ENCODE data around the gene DOC2A. TPM values are rescaled to one million over a fixed set of nuclear protein-coding genes. Genes with fewer than 3 reads are reported as not detected.

The DOC2A gene
- total and polyA plus RNA-seq, 2 of the 4 experiments (the other 2 are of a cell fraction) = under 0.01 to 0.48 TPM

DNA sequence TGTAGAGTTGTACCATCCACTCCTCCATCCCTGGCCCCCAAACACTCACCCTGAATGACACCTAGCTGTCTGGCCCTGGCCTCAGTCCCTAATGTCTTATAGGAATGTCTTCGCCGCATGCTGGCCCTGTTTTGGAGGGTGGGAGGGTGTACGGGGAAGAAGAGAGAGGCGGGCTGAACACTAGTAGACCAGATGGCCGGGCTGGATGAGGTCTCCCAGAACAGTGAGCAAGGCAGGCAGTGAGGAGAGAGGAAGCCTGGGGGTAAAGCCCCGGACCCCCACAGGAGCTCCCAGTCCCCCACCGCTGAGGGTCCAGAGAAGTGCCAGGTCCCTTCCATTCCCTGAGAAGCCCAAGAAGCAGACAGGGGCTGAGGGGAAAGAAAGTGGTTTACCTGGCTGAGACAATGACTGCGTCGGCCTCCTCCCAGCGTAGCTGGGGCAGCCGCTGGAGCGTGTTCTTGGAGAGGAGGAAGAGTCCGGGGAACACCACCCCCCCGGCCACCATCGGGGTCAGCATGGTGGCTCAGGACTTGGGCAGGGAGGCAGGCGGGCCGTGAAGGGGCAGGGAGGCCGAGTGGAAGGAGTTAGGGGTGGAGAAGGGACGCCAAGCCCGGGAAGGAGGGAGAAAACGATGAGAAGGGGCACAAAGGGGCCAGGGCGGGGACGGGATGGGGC is 19.3 kb upstream of the DOC2A start:
- no peak overlapping the region for H3K9ac ChIP-seq (ENCODE audit: low read depth, low read length)
- H3K4me3 ChIP-seq (ENCODE audit: insufficient read depth, low read depth, low read length) = no peak overlapping the region
- dilution Hi-C loops (cut with HindIII; ENCODE audit: low sequenced_read_pairs, unreplicated experiment) (no loop called here), in situ Hi-C loops (cut with MboI; ENCODE audit: low sequenced_read_pairs) (no loop called here), intact Hi-C loops (cut with micrococcal nuclease) (no loop called here)
- H2AK5ac ChIP-seq (ENCODE audit: low read depth, low read length) = no peak overlapping the region
- BruUV-seq (replicated peaks) = no TSS peak
- H4K5ac ChIP-seq (ENCODE audit: low read depth, low read length) = no peak overlapping the region
- H3K4me1 ChIP-seq (ENCODE audit: control insufficient read depth, insufficient read depth, low read length) = no peaks in the 10 kb centered on the region
- WGBS, 2 experiments (ENCODE audit: extremely low coverage in 2 of 2, insufficient read length in 1 of 2) = 25% methylated on average over 6 of the region's 23 CpGs; no CpG with 5 or more reads in 1 of the 2 experiments
- H3K18ac ChIP-seq (ENCODE audit: low read depth, low read length) = no peak overlapping the region
- no peaks in the 10 kb centered on the region for H3K9me1 ChIP-seq (ENCODE audit: insufficient read depth, low read length)
- H4K20me1 ChIP-seq (ENCODE audit: insufficient read depth, low read length) = peaks cover 9% of the 10 kb centered on the region; the same call in 1 of the 2 replicates
- DNase-seq (no peak), ATAC-seq (ENCODE audit: low read depth) (no peak)
- peaks cover 64% of the 10 kb centered on the region for H3K27me3 ChIP-seq (ENCODE audit: control insufficient read depth, insufficient read depth, low read length)
- no peak overlapping the region for H3K14ac ChIP-seq (replicated peaks; ENCODE audit: low read depth, low read length)
- no peak overlapping the region for H3K56ac ChIP-seq (ENCODE audit: extremely low read depth, insufficient read depth, low read length)
- TF ChIP-seq POLR2A (IDR thresholded peaks at IDR 0.05; ENCODE audit: low read depth, low read length) = no peak
- no peak for TF ChIP-seq RFX5 (IDR thresholded peaks at IDR 0.05; ENCODE audit: low read depth, low read length)
- TF ChIP-seq NFE2L2 (IDR thresholded peaks at IDR 0.05; ENCODE audit: low read depth, low read length) = no peak
- TF ChIP-seq USF2 (IDR thresholded peaks at IDR 0.05; ENCODE audit: low read depth, low read length) = no peak
- no peak for TF ChIP-seq ELK1 (IDR thresholded peaks at IDR 0.05; ENCODE audit: borderline replicate concordance, low read depth, low read length)
- TF ChIP-seq MAFK (IDR thresholded peaks at IDR 0.05; ENCODE audit: low read depth, low read length) = no peak
- no peak for TF ChIP-seq CHD1 (IDR thresholded peaks at IDR 0.05; ENCODE audit: low read depth, low read length)
- TF ChIP-seq MXI1 (IDR thresholded peaks at IDR 0.05; ENCODE audit: borderline replicate concordance, low read depth, low read length) = no peak
- TF ChIP-seq CEBPB (IDR thresholded peaks at IDR 0.05; ENCODE audit: low read depth, low read length) = no peak
- no peak for TF ChIP-seq RCOR1 (IDR thresholded peaks at IDR 0.05; ENCODE audit: insufficient replicate concordance, low read length)
- TF ChIP-seq RAD21 (IDR thresholded peaks at IDR 0.05; ENCODE audit: low read length) = no peak
- no peak for TF ChIP-seq MAZ (IDR thresholded peaks at IDR 0.05; ENCODE audit: borderline replicate concordance, low read depth, low read length)
- no peak for TF ChIP-seq FOS (IDR thresholded peaks at IDR 0.05; ENCODE audit: low read depth, low read length)
- no peak for TF ChIP-seq BHLHE40 (IDR thresholded peaks at IDR 0.05; ENCODE audit: low read depth, low read length)
- TF ChIP-seq SMC3 (IDR thresholded peaks at IDR 0.05; ENCODE audit: low read depth, low read length) = no peak
- TF ChIP-seq, protein P1, sequence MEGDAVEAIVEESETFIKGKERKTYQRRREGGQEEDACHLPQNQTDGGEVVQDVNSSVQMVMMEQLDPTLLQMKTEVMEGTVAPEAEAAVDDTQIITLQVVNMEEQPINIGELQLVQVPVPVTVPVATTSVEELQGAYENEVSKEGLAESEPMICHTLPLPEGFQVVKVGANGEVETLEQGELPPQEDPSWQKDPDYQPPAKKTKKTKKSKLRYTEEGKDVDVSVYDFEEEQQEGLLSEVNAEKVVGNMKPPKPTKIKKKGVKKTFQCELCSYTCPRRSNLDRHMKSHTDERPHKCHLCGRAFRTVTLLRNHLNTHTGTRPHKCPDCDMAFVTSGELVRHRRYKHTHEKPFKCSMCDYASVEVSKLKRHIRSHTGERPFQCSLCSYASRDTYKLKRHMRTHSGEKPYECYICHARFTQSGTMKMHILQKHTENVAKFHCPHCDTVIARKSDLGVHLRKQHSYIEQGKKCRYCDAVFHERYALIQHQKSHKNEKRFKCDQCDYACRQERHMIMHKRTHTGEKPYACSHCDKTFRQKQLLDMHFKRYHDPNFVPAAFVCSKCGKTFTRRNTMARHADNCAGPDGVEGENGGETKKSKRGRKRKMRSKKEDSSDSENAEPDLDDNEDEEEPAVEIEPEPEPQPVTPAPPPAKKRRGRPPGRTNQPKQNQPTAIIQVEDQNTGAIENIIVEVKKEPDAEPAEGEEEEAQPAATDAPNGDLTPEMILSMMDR (conservative IDR thresholded peaks at IDR 0.05; ENCODE audit: low read depth, low read length) = no peak
- no peak overlapping the region for H4K8ac ChIP-seq (ENCODE audit: low read depth in 2 of 2, low read length in 2 of 2)
- H2BK15ac ChIP-seq (ENCODE audit: low read depth, low read length) = no peak overlapping the region
- H3K4ac ChIP-seq (ENCODE audit: low read depth, low read length) = no peak overlapping the region
- no peaks in the 10 kb centered on the region for H3K9me3 ChIP-seq (ENCODE audit: control insufficient read depth, insufficient read depth, low read length)
- H2BK120ac ChIP-seq (ENCODE audit: low read depth, low read length) = no peak overlapping the region
- H3K23ac ChIP-seq (ENCODE audit: low read depth, low read length) = no peak overlapping the region
- POLR2A ChIA-PET (ENCODE audit: unreplicated experiment) = no interaction called here
- H3K79me1 ChIP-seq (ENCODE audit: low read depth in 1 of 2, low read length in 2 of 2) = no peaks in the 10 kb centered on the region
- CTCF ChIA-PET = no interaction called here
- H2BK20ac ChIP-seq (ENCODE audit: low read depth, low read length) = no peak overlapping the region
- H2BK5ac ChIP-seq (ENCODE audit: low read depth, low read length, poor library complexity, severe bottlenecking) = no peak overlapping the region
- H3K4me2 ChIP-seq (ENCODE audit: low read depth, low read length) = no peak overlapping the region
- no peak overlapping the region for H4K91ac ChIP-seq (ENCODE audit: insufficient read depth, low read depth, low read length)
- no peak overlapping the region for H3K27ac ChIP-seq (ENCODE audit: insufficient read depth, low read length)
- peak overlapping the region; percentile 43 for H2AFZ ChIP-seq (replicated peaks; ENCODE audit: low read length, poor library complexity)
- no peaks in the 10 kb centered on the region for H3K36me3 ChIP-seq (ENCODE audit: control insufficient read depth, insufficient read depth, low read length)
- no peak overlapping the region for H2AK9ac ChIP-seq (replicated peaks; ENCODE audit: low read depth, low read length, poor library complexity)

Measured in IMR-90 (cell line).